SK-N-SH (cell line): Measurements from ENCODE around the gene SLC9A7.

Source experiments
- CTCF ChIP-seq: fragments of 200-600 bp; sonication (generic); IDR thresholded peaks from 2 replicates; pipeline ENCODE4 v1.6.1; 2017; ENCODE audit warnings: antibody characterized with exemption, mild to moderate bottlenecking, moderate library complexity
- EP300 ChIP-seq, 2 experiments: IDR thresholded peaks; 2 replicates each; pipeline versions ENCODE4 v1.4.0 to v1.6.1; 2012; ENCODE audit warnings: borderline replicate concordance in 1 of 2, low read depth in 1 of 2, low read length in 1 of 2
- JUND ChIP-seq: IDR thresholded peaks from 2 replicates; pipeline ENCODE4 v1.4.0; 2012
- RAD21 ChIP-seq: IDR thresholded peaks from 2 replicates; pipeline ENCODE4 v1.6.1; 2012; ENCODE audit warnings: mild to moderate bottlenecking, low read length
- REST ChIP-seq: IDR thresholded peaks from 2 replicates; pipeline ENCODE4 v1.6.1; 2012; ENCODE audit warnings: mild to moderate bottlenecking, low read depth, low read length, moderate library complexity
- ZBTB33 ChIP-seq: IDR thresholded peaks from 2 replicates; pipeline ENCODE4 v1.4.0; 2012; ENCODE audit warnings: low read depth, borderline replicate concordance

GRCh38 chrX:46643636-46644035 is 115.3 kb downstream of the SLC9A7 start:
- no peak for TF ChIP-seq CTCF
- no peak for TF ChIP-seq ZBTB33
- TF ChIP-seq RAD21, result no peak
- TF ChIP-seq EP300 (IDR thresholded peaks at IDR 0.05; ENCODE audit: borderline replicate concordance in 1 of 2, low read depth in 1 of 2, low read length in 1 of 2), result no peak
- TF ChIP-seq REST, result no peak
- no peak for TF ChIP-seq JUND
